ENCODE measurements around the gene CARD9.
"Not testable (repeated sequence)": the region's sequence is repeated elsewhere in the genome, so short reads cannot be mapped to it uniquely, and the experiment has no call there.

CARD9 gene

GRCh38 chr9:136322756-136323330 is 50.6 kb downstream of the CARD9 start:
- DNase-seq (ENCODE audit: low read depth in 2 of 2): no peak

GRCh38 chr9:136321561-136321960 is 51.9 kb downstream of the CARD9 start:
- DNase-seq (ENCODE audit: low read depth in 2 of 2): no peak

GRCh38 chr9:136320972-136321371 is 52.5 kb downstream of the CARD9 start:
- not testable (repeated sequence) for DNase-seq (ENCODE audit: low read depth in 2 of 2)

GRCh38 chr9:136319955-136320354 is 53.5 kb downstream of the CARD9 start:
- DNase-seq (ENCODE audit: low read depth in 2 of 2): not testable (repeated sequence)

DNA sequence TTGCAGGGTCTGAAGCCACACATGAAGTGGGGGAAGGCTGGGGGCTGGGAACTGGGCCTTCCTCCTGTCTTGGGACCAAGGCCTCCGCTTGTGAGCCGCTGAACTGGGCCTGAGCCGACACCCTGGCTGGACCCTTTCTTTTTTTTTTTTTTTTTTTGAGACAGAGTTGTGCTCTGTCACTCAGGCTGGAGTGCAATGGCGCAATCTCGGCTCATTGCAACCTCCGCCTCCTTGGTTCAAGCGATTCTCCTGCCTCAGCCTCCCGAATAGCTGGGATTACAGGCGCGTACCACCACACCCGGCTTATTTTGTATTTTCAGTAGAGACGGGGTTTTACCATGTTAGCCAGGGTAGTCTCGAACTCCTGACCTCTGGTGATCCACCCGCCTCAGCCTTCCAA is 54.2 kb downstream of the CARD9 start:
- not testable (repeated sequence) for DNase-seq (ENCODE audit: low read depth in 2 of 2)

- DNase-seq (ENCODE audit: low read depth in 2 of 2): no peak
Observed at GRCh38 chr9:136318776-136319241, 54.7 kb downstream of the CARD9 start.

DNA sequence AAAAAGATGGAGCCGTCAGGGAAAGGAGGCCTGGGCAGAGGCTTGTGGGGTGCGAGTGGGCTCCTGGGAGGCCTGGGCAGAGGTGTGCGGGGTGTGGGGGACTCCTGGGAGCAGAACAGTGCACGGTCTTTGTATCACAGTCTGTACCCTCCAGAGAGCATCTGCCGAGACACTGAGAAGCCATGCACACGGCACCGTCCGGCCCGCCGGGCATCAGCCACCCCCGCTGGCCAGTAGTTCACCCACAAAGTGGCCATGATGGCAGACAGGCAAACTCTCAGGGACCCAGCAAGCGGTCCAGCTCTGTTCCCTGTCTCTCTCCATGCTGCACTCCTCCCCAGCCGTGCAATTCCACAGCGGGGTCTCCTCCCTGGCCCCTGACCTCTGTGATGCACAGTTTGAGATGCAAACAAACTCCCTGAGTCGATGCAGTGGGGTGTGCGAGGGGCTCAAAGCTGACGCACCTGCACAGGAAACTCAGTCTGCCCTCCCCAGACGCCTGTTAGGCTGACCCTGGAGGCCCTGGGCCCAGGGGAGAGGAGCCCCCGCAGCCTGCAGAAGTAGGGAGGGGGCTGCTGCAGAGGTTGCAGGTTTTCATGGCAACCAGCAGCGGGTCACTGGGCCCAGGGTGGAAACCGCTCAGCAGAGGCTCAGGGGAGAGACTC is 55.2 kb downstream of the CARD9 start:
- DNase-seq (ENCODE audit: low read depth in 2 of 2): no peak

GRCh38 chr9:136317695-136318094 is 55.8 kb downstream of the CARD9 start:
- DNase-seq (ENCODE audit: low read depth in 2 of 2): no peak

DNA sequence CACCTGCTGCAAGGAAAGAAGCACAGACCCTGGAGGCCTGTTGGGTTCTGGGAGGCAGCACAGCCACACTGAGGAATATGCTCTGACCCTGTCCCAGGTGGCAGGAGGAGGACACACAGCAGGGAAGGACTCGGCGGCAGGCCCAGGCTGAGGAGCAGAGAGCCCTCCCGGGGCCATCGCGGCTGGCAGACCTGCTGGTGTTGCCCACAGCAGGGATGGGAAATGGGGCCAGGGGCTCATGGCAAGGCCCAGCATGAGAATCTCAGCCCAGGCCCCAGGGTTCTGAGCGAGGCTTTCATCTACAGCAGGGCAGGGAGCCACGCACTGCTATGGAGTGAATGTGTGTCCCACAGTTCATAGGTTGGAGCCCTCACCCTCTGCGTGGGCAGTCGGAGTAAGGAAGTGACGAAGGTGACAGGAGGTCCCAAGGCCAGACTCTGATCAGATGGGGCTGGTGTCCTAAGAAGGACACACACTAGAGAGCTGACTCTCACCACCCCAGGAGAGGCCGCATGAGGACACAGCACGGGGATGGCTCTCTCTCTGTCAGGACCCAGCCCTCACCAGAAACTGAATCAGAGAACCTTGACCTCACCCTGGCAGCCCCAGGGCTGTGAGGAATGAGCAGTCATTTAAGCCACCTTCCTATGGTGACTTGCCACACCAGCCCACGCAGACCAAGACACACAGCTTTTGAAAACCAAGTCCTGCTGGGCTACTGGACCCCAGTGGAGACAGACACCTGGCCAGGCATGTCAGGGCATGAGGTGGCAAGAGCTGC is 56.4 kb downstream of the CARD9 start:
- no peak for DNase-seq (ENCODE audit: low read depth in 2 of 2)

GRCh38 chr9:136316271-136316751 is 57.2 kb downstream of the CARD9 start:
- no peak for DNase-seq (ENCODE audit: low read depth in 2 of 2)

DNA sequence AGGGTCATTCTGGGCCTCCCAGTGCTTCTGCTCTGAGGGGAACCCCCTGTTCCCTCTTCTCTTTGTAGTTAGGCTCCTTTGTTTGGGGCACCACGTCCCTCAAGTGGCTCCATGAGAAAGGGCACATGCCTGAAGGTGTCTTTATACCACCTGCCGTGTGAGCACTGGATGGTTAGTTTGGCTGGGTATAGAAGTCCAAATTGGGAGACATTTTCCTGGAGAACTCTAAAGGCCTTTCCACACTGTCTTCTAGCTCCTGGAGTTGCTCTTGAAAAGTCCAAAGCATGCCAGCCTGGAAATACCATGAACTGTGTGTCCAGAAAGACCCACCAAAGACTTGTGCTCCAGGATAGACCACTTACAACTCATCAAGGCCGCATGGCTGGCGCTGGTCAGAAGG is 58.5 kb downstream of the CARD9 start:
- no peak for DNase-seq (ENCODE audit: low read depth in 2 of 2)

DNA sequence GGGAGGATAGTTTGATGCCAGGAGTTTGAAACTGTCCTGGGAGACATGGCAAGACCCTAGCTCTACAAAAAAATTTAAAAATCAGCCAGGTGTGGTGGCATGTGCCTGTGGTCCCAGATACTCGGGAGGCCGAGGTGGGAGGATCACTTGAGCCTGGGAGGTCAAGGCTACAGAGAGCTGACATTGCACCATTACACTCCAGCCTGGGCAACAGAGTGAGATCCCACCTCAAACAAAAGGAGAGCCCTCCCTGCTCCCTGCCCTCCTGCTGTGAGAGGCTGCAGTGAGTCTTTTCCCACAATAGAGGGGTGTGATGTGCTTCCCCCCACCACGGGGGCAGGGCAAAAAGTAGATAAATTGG is 59.4 kb downstream of the CARD9 start:
- no peak for DNase-seq (ENCODE audit: low read depth in 2 of 2)
